Smooth muscle cell (in vitro differentiated cells): Measurements from ENCODE around the gene USP25. TPM values are rescaled to one million over a fixed set of nuclear protein-coding genes. Genes with fewer than 3 reads are reported as not detected.
A peak's percentile ranks its signal among the peaks of the same experiment; 100 is the strongest.

Source experiments
- DNase-seq: peaks from one replicate; lab custom pipeline; 2025; ENCODE audit not compliant: unreplicated experiment; lab: John Stamatoyannopoulos, UW
- H2AFZ ChIP-seq: fragments of 200-600 bp; sonication (generic); 2 replicates; pipeline ENCODE4 v1.6.0; 2016; ENCODE audit warnings: antibody characterized with exemption, low read depth, mild to moderate bottlenecking
- H3F3A ChIP-seq: fragments of 200-600 bp; sonication (generic); 2 replicates; pipeline ENCODE4 v1.6.0; 2017; ENCODE audit warnings: antibody characterized with exemption, low read depth
- H3K27ac ChIP-seq: fragments of 200-600 bp; sonication (generic); 2 replicates; pipeline ENCODE4 v1.5.1; 2016; ENCODE audit warnings: low read depth, mild to moderate bottlenecking
- H3K27me3 ChIP-seq: fragments of 200-600 bp; sonication (generic); 2 replicates; pipeline ENCODE4 v1.6.1; 2016; ENCODE audit warnings: low read depth, mild to moderate bottlenecking
- H3K36me3 ChIP-seq: fragments of 200-600 bp; sonication (generic); 2 replicates; pipeline ENCODE4 v1.5.1; 2016; ENCODE audit warnings: low read depth
- H3K4me1 ChIP-seq: fragments of 200-600 bp; sonication (generic); 2 replicates; pipeline ENCODE4 v1.5.1; 2016; ENCODE audit warnings: low read depth
- H3K4me2 ChIP-seq: fragments of 200-600 bp; sonication (generic); 2 replicates; pipeline ENCODE4 v1.6.0; 2016; ENCODE audit warnings: mild to moderate bottlenecking
- H3K4me3 ChIP-seq: fragments of 200-600 bp; sonication (generic); 2 replicates; pipeline ENCODE4 v1.5.1; 2016; ENCODE audit warnings: mild to moderate bottlenecking
- H3K79me2 ChIP-seq: fragments of 200-600 bp; sonication (generic); 2 replicates; pipeline ENCODE4 v1.6.0; 2016; ENCODE audit warnings: low read depth, mild to moderate bottlenecking
- H3K9ac ChIP-seq: fragments of 200-600 bp; sonication (generic); 2 replicates; pipeline ENCODE4 v1.6.0; 2016; ENCODE audit warnings: low read depth
- H3K9me3 ChIP-seq: fragments of 200-600 bp; sonication (generic); replicated peaks from 2 replicates; pipeline ENCODE4 v1.5.1; 2016; ENCODE audit warnings: low read depth
- H4K20me1 ChIP-seq: fragments of 200-600 bp; sonication (generic); 2 replicates; pipeline ENCODE4 v1.6.0; 2016; ENCODE audit warnings: low read depth
- WGBS: methylation state at CpG from one replicate; pipeline ENCODE4 v1.1.7; 2016; ENCODE audit warnings: low lambda C conversion rate; 5-methylcytosine and 5-hydroxymethylcytosine counted together
- polyA plus RNA-seq: library from polyadenylated mRNA; unstranded; fragments of >200 nt; fragmentation: Nextera tagmentation; extraction: Ambion mirVana; gene quantifications from 2 replicates; pipeline ENCODE4 v1.2.1, GENCODE V29; 2016
- total RNA-seq: library from RNA; depleted of rRNA; stranded (reverse); fragments of >200 nt; gene quantifications from 2 replicates; pipeline ENCODE4 v1.2.3, GENCODE V29; 2014
- TF ChIP-seq, protein P1 (sequence below): fragments of 200-600 bp; sonication (generic); IDR thresholded peaks from 2 replicates; pipeline ENCODE4 v1.5.1; 2017; ENCODE audit warnings: borderline replicate concordance, mild to moderate bottlenecking, antibody characterized with exemption; ENCODE audit not compliant: insufficient read depth, poor library complexity, severe bottlenecking

USP25 gene
- total and polyA plus RNA-seq, 2 experiments from 2014 or later: 12.0 to 30.7 TPM

- H4K20me1 ChIP-seq: no peaks in the 10 kb centered on the region
- H3K27me3 ChIP-seq: no peaks in the 10 kb centered on the region
- TF ChIP-seq, protein P1, sequence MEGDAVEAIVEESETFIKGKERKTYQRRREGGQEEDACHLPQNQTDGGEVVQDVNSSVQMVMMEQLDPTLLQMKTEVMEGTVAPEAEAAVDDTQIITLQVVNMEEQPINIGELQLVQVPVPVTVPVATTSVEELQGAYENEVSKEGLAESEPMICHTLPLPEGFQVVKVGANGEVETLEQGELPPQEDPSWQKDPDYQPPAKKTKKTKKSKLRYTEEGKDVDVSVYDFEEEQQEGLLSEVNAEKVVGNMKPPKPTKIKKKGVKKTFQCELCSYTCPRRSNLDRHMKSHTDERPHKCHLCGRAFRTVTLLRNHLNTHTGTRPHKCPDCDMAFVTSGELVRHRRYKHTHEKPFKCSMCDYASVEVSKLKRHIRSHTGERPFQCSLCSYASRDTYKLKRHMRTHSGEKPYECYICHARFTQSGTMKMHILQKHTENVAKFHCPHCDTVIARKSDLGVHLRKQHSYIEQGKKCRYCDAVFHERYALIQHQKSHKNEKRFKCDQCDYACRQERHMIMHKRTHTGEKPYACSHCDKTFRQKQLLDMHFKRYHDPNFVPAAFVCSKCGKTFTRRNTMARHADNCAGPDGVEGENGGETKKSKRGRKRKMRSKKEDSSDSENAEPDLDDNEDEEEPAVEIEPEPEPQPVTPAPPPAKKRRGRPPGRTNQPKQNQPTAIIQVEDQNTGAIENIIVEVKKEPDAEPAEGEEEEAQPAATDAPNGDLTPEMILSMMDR: no peak
- H3K4me2 ChIP-seq: no peak overlapping the region
- no peak overlapping the region for H2AFZ ChIP-seq
- H3K9me3 ChIP-seq: no peaks in the 10 kb centered on the region
- H3K27ac ChIP-seq: no peak overlapping the region
- no peak overlapping the region for H3K4me3 ChIP-seq
- no peak for DNase-seq
- no peaks in the 10 kb centered on the region for H3K36me3 ChIP-seq
- WGBS: 83% methylated on average over 4 of the region's 4 CpGs
- H3F3A ChIP-seq: no peaks in the 10 kb centered on the region
- no peak overlapping the region for H3K9ac ChIP-seq
- H3K4me1 ChIP-seq: peaks cover 9% of the 10 kb centered on the region
- no peaks in the 10 kb centered on the region for H3K79me2 ChIP-seq
These were observed 119.1 kb downstream of the USP25 start for GRCh38 chr21:15848634-15849560.

DNA sequence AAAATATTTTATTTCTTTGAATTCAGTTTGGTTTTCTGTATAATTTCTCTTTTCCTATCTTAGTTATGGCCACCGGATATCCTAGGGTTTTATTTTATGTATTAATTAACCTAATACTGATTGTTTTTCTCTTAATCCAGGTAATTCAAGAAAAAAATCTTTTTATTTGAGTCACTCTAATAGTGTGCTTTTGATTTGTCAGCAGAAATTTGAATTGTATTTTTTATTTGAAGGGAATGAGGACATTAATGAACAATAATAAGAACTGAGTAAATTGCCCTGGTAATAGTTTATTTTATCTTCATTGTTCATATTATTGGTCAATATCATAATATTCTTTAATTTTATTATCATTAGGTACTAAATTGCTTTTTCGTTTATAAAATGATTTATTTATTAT lies 120.1 kb downstream of the USP25 start:
- 89% methylated on average over 2 of the region's 2 CpGs for WGBS
- no peak for DNase-seq
- Histone ChIP-seq H3K4me3 (no peak overlapping the region), H4K20me1 (no peaks in the 10 kb centered on the region), H3K36me3 (no peaks in the 10 kb centered on the region), H3K79me2 (no peaks in the 10 kb centered on the region), H3K27ac (no peak overlapping the region), H3K4me2 (no peak overlapping the region), H3F3A (no peaks in the 10 kb centered on the region), H3K9me3 (no peaks in the 10 kb centered on the region), H2AFZ (no peak overlapping the region), H3K27me3 (no peaks in the 10 kb centered on the region), H3K4me1 (peaks cover 9% of the 10 kb centered on the region), H3K9ac (no peak overlapping the region)
- TF ChIP-seq, protein P1: no peak

DNA sequence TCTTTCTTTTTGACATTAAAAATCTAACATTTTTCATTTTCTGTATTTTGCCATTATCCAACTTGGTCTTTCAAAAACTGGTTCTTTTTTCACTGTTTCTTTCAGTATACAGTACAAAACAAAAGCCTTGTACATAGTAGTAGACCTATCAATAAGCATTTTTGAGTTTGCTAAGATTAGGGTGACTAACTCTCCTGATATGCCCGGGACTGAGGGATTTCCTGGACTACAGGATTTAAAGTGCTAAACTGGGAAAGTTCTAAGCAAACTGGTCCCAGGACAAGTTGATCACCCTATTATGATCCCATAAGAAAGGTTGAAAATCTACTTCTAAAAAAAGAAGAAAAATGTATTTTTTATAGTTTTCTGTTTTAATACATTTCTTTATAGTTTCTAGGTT lies 120.9 kb downstream of the USP25 start:
- peak overlapping the region; percentile 24 for H3K27ac ChIP-seq
- no peaks in the 10 kb centered on the region for H3K79me2 ChIP-seq
- no peaks in the 10 kb centered on the region for H3K9me3 ChIP-seq
- peaks cover 9% of the 10 kb centered on the region for H3K4me1 ChIP-seq
- WGBS: 3% methylated on average over 1 of the region's 1 CpG
- H3K4me3 ChIP-seq: no peak overlapping the region
- no peaks in the 10 kb centered on the region for H3K36me3 ChIP-seq
- peak overlapping the region; percentile 55 for H3K4me2 ChIP-seq
- H2AFZ ChIP-seq: no peak overlapping the region
- H3K9ac ChIP-seq: no peak overlapping the region
- H3K27me3 ChIP-seq: no peaks in the 10 kb centered on the region
- TF ChIP-seq, protein P1: no peak
- H4K20me1 ChIP-seq: no peaks in the 10 kb centered on the region
- H3F3A ChIP-seq: no peaks in the 10 kb centered on the region
- no peak for DNase-seq

- Histone ChIP-seq H3K27ac (no peak overlapping the region), H3F3A (no peaks in the 10 kb centered on the region), H3K9me3 (no peaks in the 10 kb centered on the region), H3K27me3 (no peaks in the 10 kb centered on the region), H3K4me1 (peaks cover 9% of the 10 kb centered on the region), H4K20me1 (no peaks in the 10 kb centered on the region), H2AFZ (no peak overlapping the region), H3K4me2 (no peak overlapping the region), H3K4me3 (no peak overlapping the region), H3K79me2 (no peaks in the 10 kb centered on the region), H3K36me3 (no peaks in the 10 kb centered on the region), H3K9ac (no peak overlapping the region)
- no peak for DNase-seq
- WGBS: 79% methylated on average over 3 of the region's 3 CpGs
- TF ChIP-seq, protein P1: no peak
These were observed 122.4 kb downstream of the USP25 start for GRCh38 chr21:15852146-15852545.
